GM04504 (cell line): ENCODE measurements around the gene HOXA3.

Experiments
- DNase-seq: peaks from one replicate; pipeline ENCODE4 v3.0.0-alpha.2; 2012; ENCODE audit warnings: low read depth

Gene HOXA3

GRCh38 chr7:27143023-27143949 is 9.1 kb downstream of the HOXA3 start, which contains the start of gene HOXA5:
TSS of gene HOXA5 (minus strand) at chr7:27143681. CDS start at chr7:27143607, 74 bp downstream.
- no peak for DNase-seq

- DNase-seq: no peak
Measured at GRCh38 chr7:27142580-27143022, 9.8 kb downstream of the HOXA3 start.

GRCh38 chr7:27141923-27142579 is 10.3 kb downstream of the HOXA3 start:
- no peak for DNase-seq

- DNase-seq: no peak
Measured at GRCh38 chr7:27141137-27141922, 11.1 kb downstream of the HOXA3 start.

- no peak for DNase-seq
Measured at GRCh38 chr7:27140126-27140857, 12.1 kb downstream of the HOXA3 start.

- DNase-seq: no peak
Measured at GRCh38 chr7:27139334-27140125, 12.9 kb downstream of the HOXA3 start.

- no peak for DNase-seq
Measured at GRCh38 chr7:27138985-27139333, 13.4 kb downstream of the HOXA3 start.

- no peak for DNase-seq
Measured at GRCh38 chr7:27138472-27138871, 13.9 kb downstream of the HOXA3 start.

GRCh38 chr7:27137640-27138315 is 14.6 kb downstream of the HOXA3 start:
- DNase-seq: no peak

GRCh38 chr7:27134392-27134791 is 18.0 kb downstream of the HOXA3 start:
- peak; percentile 89 for DNase-seq

GRCh38 chr7:27133409-27134231 is 18.8 kb downstream of the HOXA3 start:
- no peak for DNase-seq

GRCh38 chr7:27132978-27133377 is 19.4 kb downstream of the HOXA3 start:
- no peak for DNase-seq

- DNase-seq: no peak
Measured at GRCh38 chr7:27132214-27132613, 20.2 kb downstream of the HOXA3 start.

GRCh38 chr7:27131390-27131819 is 21.0 kb downstream of the HOXA3 start:
- no peak for DNase-seq

GRCh38 chr7:27130540-27131389 is 21.6 kb downstream of the HOXA3 start, which contains the start of gene HOXA4:
TSS of gene HOXA4 (minus strand) at chr7:27130757. CDS start at chr7:27130733, 24 bp downstream.
- DNase-seq: no peak

GRCh38 chr7:27129729-27130539 is 22.4 kb downstream of the HOXA3 start:
- no peak for DNase-seq
